Endothelial cell of umbilical vein (primary cell): ENCODE data around the gene BRICD5. TPM values are rescaled to one million over a fixed set of nuclear protein-coding genes. Genes with fewer than 3 reads are reported as not detected.
A peak's percentile ranks its signal among the peaks of the same experiment; 100 is the strongest.

Experiments used
- BruUV-seq: library from RNA; stranded (reverse); fragments of 400-500 nt; replicated peaks from 2 replicates; lab custom pipeline; 2021; lab: Mats Ljungman, UMichigan
- CTCF ChIA-PET: fragments of 300-600, 350-600 bp; sonication (Branson Sonifier 250); formaldehyde crosslinking; loops from one replicate; lab custom pipeline; 2021; ENCODE audit warnings: antibody characterized with exemption, inconsistent platforms; lab: Charles Lee
- POLR2A ChIA-PET: fragments of 300-600, 350-600 bp; sonication (Branson Sonifier 250); formaldehyde crosslinking; loops from one replicate; lab custom pipeline; 2021; ENCODE audit warnings: antibody characterized with exemption, inconsistent platforms; lab: Charles Lee
- DNase-seq: peaks from one replicate; pipeline ENCODE4 v3.0.0-alpha.2; 2011; ENCODE audit warnings: low read depth, low spot score
- FAIRE-seq: peaks from 2 replicates; lab custom pipeline; 2011; peaks lifted over from hg19 to GRCh38; lab: Jason Lieb, UNC
- H2AFZ ChIP-seq: 2 replicates; pipeline ENCODE4 v1.6.0; 2012; ENCODE audit warnings: low read depth, low read length, control low read depth, inconsistent platforms
- H3K27ac ChIP-seq: 2 replicates; pipeline ENCODE4 v1.5.1; 2011; ENCODE audit warnings: low read depth, mild to moderate bottlenecking, control low read depth, low read length, moderate library complexity; ENCODE audit not compliant: insufficient read depth
- H3K27me3 ChIP-seq, 2 experiments: 2 replicates each; pipeline versions ENCODE4 v1.6.0 to v1.6.1; 2011; ENCODE audit warnings: low read length in 2 of 2, mixed read lengths in 1 of 2; ENCODE audit not compliant: control insufficient read depth in 2 of 2, insufficient read depth in 2 of 2
- H3K36me3 ChIP-seq, 2 experiments: 2 replicates in 1 of 2; 3 replicates in 1 of 2; pipeline ENCODE4 v1.5.1; 2011; ENCODE audit warnings: low read length in 2 of 2, mild to moderate bottlenecking in 1 of 2, moderate library complexity in 1 of 2; ENCODE audit not compliant: control insufficient read depth in 2 of 2, insufficient read depth in 2 of 2; ENCODE audit errors: extremely low read depth in 1 of 2
- H3K4me1 ChIP-seq: 3 replicates; pipeline ENCODE4 v1.5.1; 2011; ENCODE audit warnings: mild to moderate bottlenecking, low read length; ENCODE audit not compliant: control insufficient read depth, insufficient read depth; ENCODE audit errors: extremely low read depth
- H3K4me2 ChIP-seq: 2 replicates; pipeline ENCODE4 v1.6.1; 2011; ENCODE audit warnings: low read length, control low read depth, mixed read lengths; ENCODE audit not compliant: insufficient read depth
- H3K4me3 ChIP-seq, 3 experiments: fragments of 200-600 bp in 1 of 3; sonication (generic), shearing (Covaris generic) in 1 of 3; replicated peaks in 1 of 3; 2 replicates each; pipeline ENCODE4 v1.5.1; 2011 to 2016; ENCODE audit warnings: control low read depth in 3 of 3, low read length in 3 of 3, mild to moderate bottlenecking in 2 of 3, inconsistent platforms in 1 of 3, low read depth in 1 of 3, moderate library complexity in 1 of 3; ENCODE audit not compliant: insufficient read depth in 1 of 3
- H3K79me2 ChIP-seq: 2 replicates; pipeline ENCODE4 v1.6.0; 2012; ENCODE audit warnings: low read length, inconsistent platforms; ENCODE audit not compliant: control insufficient read depth, insufficient read depth
- H3K9ac ChIP-seq: replicated peaks from 2 replicates; pipeline ENCODE3; 2011; ENCODE audit warnings: low read length, control low read depth; ENCODE audit not compliant: insufficient read depth; ENCODE audit errors: extremely low read depth
- H3K9me1 ChIP-seq: replicated peaks from 3 replicates; pipeline ENCODE4 v1.6.0; 2011; ENCODE audit warnings: mild to moderate bottlenecking, low read length; ENCODE audit not compliant: control insufficient read depth, insufficient read depth; ENCODE audit errors: extremely low read depth
- H3K9me3 ChIP-seq: replicated peaks from 2 replicates; pipeline ENCODE4 v1.5.1; 2012; ENCODE audit warnings: low read length, inconsistent platforms; ENCODE audit not compliant: control insufficient read depth, insufficient read depth
- H4K20me1 ChIP-seq: replicated peaks from 2 replicates; pipeline ENCODE3; 2011; ENCODE audit warnings: mild to moderate bottlenecking, low read length; ENCODE audit not compliant: control insufficient read depth, insufficient read depth; ENCODE audit errors: extremely low read depth
- EZH2 ChIP-seq: IDR thresholded peaks from 2 replicates; pipeline ENCODE4 v1.6.1; 2012; ENCODE audit warnings: borderline replicate concordance, low read depth, mild to moderate bottlenecking, moderate library complexity, low read length, inconsistent platforms; ENCODE audit not compliant: severe bottlenecking
- FOS ChIP-seq: IDR thresholded peaks from 2 replicates; pipeline ENCODE4 v1.6.1; 2011; ENCODE audit warnings: mild to moderate bottlenecking, low read length, moderate library complexity, borderline replicate concordance; ENCODE audit not compliant: insufficient read depth
- GATA2 ChIP-seq: IDR thresholded peaks from 2 replicates; pipeline ENCODE4 v1.7.0; 2011; ENCODE audit warnings: low read depth, mild to moderate bottlenecking, moderate library complexity, mixed read lengths, low read length; ENCODE audit not compliant: insufficient read length, insufficient read depth
- JUN ChIP-seq: IDR thresholded peaks from 2 replicates; pipeline ENCODE4 v1.6.1; 2011; ENCODE audit warnings: borderline replicate concordance, low read depth; ENCODE audit not compliant: insufficient read length, insufficient read depth
- MYC ChIP-seq: IDR thresholded peaks from one replicate; pipeline ENCODE4 v1.6.1; 2011; ENCODE audit warnings: mild to moderate bottlenecking, low read depth, low read length
- POLR2A ChIP-seq: IDR thresholded peaks from 2 replicates; pipeline ENCODE4 v1.6.1; 2012; ENCODE audit warnings: low read depth, mild to moderate bottlenecking, control low read depth, low read length
- POLR2AphosphoS5 ChIP-seq: IDR thresholded peaks from 2 replicates; pipeline ENCODE4 v1.6.1; 2012; ENCODE audit warnings: low read depth, mild to moderate bottlenecking, control low read depth, low read length, moderate library complexity; ENCODE audit not compliant: insufficient read depth
- dilution Hi-C: fragments of 300-500 bp; cut with MboI; formaldehyde crosslinking; loops from one replicate; pipeline ENCODE4 v1.15.0; 2019; ENCODE audit warnings: low sequenced_read_pairs; ENCODE audit not compliant: extremely low pct_ligation_motif_present
- intact Hi-C: fragments of 100-400 bp; cut with micrococcal nuclease; formaldehyde crosslinking; loops from one replicate; pipeline ENCODE4 v1.10.0; 2022
- polyA plus RNA-seq, 4 experiments: library from polyadenylated mRNA; depleted of rRNA in 3 of 4; stranded (reverse) in 3 of 4; unstranded in 1 of 4; fragments of >200 nt; gene quantifications; 2 replicates each; pipeline versions ENCODE4 v1.2.1 to v1.2.3, GENCODE V29; 2011 to 2012; ENCODE audit warnings: missing spikeins in 1 of 4
- total RNA-seq: library from RNA; stranded (reverse); gene quantifications from 2 replicates; pipeline ENCODE4 v1.2.3, GENCODE V29; 2021
- TF ChIP-seq, protein P1 (sequence below), 2 donors: IDR thresholded peaks; 1 replicate in 1 of 2; 2 replicates in 1 of 2; pipeline ENCODE4 v1.5.1; 2011; ENCODE audit warnings: low read length in 2 of 2, mild to moderate bottlenecking in 2 of 2, moderate library complexity in 2 of 2, control low read depth in 1 of 2, inconsistent platforms in 1 of 2, low read depth in 1 of 2; ENCODE audit not compliant: insufficient read depth in 1 of 2; ENCODE audit errors: extremely low read depth in 1 of 2
- TF ChIP-seq, protein P2 (sequence below): IDR thresholded peaks from 2 replicates; pipeline ENCODE4 v1.6.1; 2011; ENCODE audit not compliant: insufficient read depth, insufficient read length

BRICD5 gene
- total and polyA plus RNA-seq, 2 donors (not counting 3 experiments of a cell fraction or from before 2014, with no cell fraction given): 5.6 to 8.4 TPM

DNA sequence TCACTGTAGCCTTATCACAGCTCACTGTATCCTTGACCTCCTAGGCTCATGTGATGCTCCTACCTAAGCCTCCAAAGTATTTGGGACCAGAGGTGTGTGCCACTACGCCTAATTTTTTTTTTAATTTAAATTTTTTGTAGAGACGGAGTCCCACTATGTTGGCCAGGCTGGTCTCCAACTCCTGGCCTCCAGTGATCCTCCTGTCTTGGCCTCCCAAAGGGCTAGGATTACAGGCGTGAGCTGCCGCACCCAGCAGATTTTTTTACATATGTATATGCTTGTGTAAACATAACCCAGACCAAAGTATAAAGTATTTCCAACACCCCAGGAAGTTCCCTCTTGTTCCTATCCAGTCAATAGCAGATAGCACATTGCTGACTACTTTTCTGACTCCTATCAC lies 5.7 kb upstream of the BRICD5 start:
- no TSS peak for BruUV-seq
- H3K36me3 ChIP-seq: no peaks in the 10 kb centered on the region
- DNase-seq (no peak), FAIRE-seq (peak; percentile 60)
- TF ChIP-seq GATA2 (no peak), POLR2AphosphoS5 (no peak), FOS (no peak), JUN (no peak), EZH2 (no peak), MYC (no peak), POLR2A (no peak)
- TF ChIP-seq, protein P1, sequence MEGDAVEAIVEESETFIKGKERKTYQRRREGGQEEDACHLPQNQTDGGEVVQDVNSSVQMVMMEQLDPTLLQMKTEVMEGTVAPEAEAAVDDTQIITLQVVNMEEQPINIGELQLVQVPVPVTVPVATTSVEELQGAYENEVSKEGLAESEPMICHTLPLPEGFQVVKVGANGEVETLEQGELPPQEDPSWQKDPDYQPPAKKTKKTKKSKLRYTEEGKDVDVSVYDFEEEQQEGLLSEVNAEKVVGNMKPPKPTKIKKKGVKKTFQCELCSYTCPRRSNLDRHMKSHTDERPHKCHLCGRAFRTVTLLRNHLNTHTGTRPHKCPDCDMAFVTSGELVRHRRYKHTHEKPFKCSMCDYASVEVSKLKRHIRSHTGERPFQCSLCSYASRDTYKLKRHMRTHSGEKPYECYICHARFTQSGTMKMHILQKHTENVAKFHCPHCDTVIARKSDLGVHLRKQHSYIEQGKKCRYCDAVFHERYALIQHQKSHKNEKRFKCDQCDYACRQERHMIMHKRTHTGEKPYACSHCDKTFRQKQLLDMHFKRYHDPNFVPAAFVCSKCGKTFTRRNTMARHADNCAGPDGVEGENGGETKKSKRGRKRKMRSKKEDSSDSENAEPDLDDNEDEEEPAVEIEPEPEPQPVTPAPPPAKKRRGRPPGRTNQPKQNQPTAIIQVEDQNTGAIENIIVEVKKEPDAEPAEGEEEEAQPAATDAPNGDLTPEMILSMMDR (IDR thresholded peaks at IDR 0.05; ENCODE audit: extremely low read depth in 1 of 2, insufficient read depth in 1 of 2, low read depth in 1 of 2, low read length in 2 of 2): no peak
- TF ChIP-seq, protein P2, sequence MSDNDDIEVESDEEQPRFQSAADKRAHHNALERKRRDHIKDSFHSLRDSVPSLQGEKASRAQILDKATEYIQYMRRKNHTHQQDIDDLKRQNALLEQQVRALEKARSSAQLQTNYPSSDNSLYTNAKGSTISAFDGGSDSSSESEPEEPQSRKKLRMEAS: no peak
- H4K20me1 ChIP-seq: no peaks in the 10 kb centered on the region
- no peak overlapping the region for H2AFZ ChIP-seq
- no peaks in the 10 kb centered on the region for H3K9me1 ChIP-seq
- H3K27me3 ChIP-seq: no peaks in the 10 kb centered on the region
- no peak overlapping the region for H3K4me2 ChIP-seq
- H3K27ac ChIP-seq: no peak overlapping the region
- no peak overlapping the region for H3K9ac ChIP-seq
- H3K79me2 ChIP-seq: peaks cover 25% of the 10 kb centered on the region
- CTCF ChIA-PET: interaction anchor here (1.6 kb wide), 1 partner anchor 35 kb away, joined by 8 read pairs; the partner anchor contains the start of gene ECI1
- no peak overlapping the region for H3K4me3 ChIP-seq
- H3K9me3 ChIP-seq: no peaks in the 10 kb centered on the region
- dilution Hi-C loops: no loop called here
- POLR2A ChIA-PET: no interaction called here
- H3K4me1 ChIP-seq: peaks cover 15% of the 10 kb centered on the region
- intact Hi-C loops: no loop called here
